ENCODE results near the gene RALGAPA2.
A peak's percentile ranks its signal among the peaks of the same experiment; 100 is the strongest.

RALGAPA2 gene

GRCh38 chr20:20712474-20713243 is at the start of gene RALGAPA2:
TSS of gene RALGAPA2 (minus strand) at chr20:20712644. CDS start at chr20:20712480, 164 bp downstream.
- no peaks in the 10 kb centered on the region for H3K9me3 Mint-ChIP-seq
- peaks cover 32% of the 10 kb centered on the region for H3K4me1 Mint-ChIP-seq
- H3K36me3 Mint-ChIP-seq: peaks cover 18% of the 10 kb centered on the region
- peaks cover 3% of the 10 kb centered on the region for H3K27me3 Mint-ChIP-seq
- H3K27ac Mint-ChIP-seq: peak within 1 kb of the TSS; percentile 93
- CTCF ChIA-PET: interaction anchor here (1.6 kb wide), 1 partner anchor 17 kb away, joined by 5 read pairs; no protein-coding TSS in a partner anchor
- H3K4me3 Mint-ChIP-seq: peak within 1 kb of the TSS; percentile 93
- peak; percentile 96 for DNase-seq

- no peak for DNase-seq
- Mint-ChIP-seq H3K27ac (no peak overlapping the region), H3K4me1 (no peaks in the 10 kb centered on the region), H3K9me3 (no peaks in the 10 kb centered on the region), H3K36me3 (no peaks in the 10 kb centered on the region), H3K4me3 (no peak overlapping the region), H3K27me3 (peaks cover 4% of the 10 kb centered on the region)
- CTCF ChIA-PET: no interaction called here
Observed at GRCh38 chr20:20761301-20761700, 48.9 kb upstream of the RALGAPA2 start.

GRCh38 chr20:20759132-20759531 is 46.7 kb upstream of the RALGAPA2 start:
- no peaks in the 10 kb centered on the region for H3K4me1 Mint-ChIP-seq
- peaks cover 4% of the 10 kb centered on the region for H3K27me3 Mint-ChIP-seq
- H3K4me3 Mint-ChIP-seq: no peak overlapping the region
- CTCF ChIA-PET: no interaction called here
- no peak for DNase-seq
- H3K27ac Mint-ChIP-seq: no peak overlapping the region
- no peaks in the 10 kb centered on the region for H3K36me3 Mint-ChIP-seq
- no peaks in the 10 kb centered on the region for H3K9me3 Mint-ChIP-seq

- no peaks in the 10 kb centered on the region for H3K36me3 Mint-ChIP-seq
- H3K4me3 Mint-ChIP-seq: no peak overlapping the region
- H3K4me1 Mint-ChIP-seq: no peaks in the 10 kb centered on the region
- no peak overlapping the region for H3K27ac Mint-ChIP-seq
- H3K9me3 Mint-ChIP-seq: no peaks in the 10 kb centered on the region
- DNase-seq: no peak
- no peaks in the 10 kb centered on the region for H3K27me3 Mint-ChIP-seq
- CTCF ChIA-PET: no interaction called here
Observed at GRCh38 chr20:20755674-20756319, 43.4 kb upstream of the RALGAPA2 start.

- Mint-ChIP-seq H3K9me3 (no peaks in the 10 kb centered on the region), H3K36me3 (no peaks in the 10 kb centered on the region), H3K27me3 (no peaks in the 10 kb centered on the region), H3K4me1 (no peaks in the 10 kb centered on the region), H3K4me3 (no peak overlapping the region), H3K27ac (no peak overlapping the region)
- DNase-seq: no peak
- CTCF ChIA-PET: no interaction called here
Observed at GRCh38 chr20:20755231-20755630, 42.8 kb upstream of the RALGAPA2 start.

GRCh38 chr20:20754714-20755113 is 42.3 kb upstream of the RALGAPA2 start:
- H3K9me3 Mint-ChIP-seq: no peaks in the 10 kb centered on the region
- H3K4me1 Mint-ChIP-seq: no peaks in the 10 kb centered on the region
- CTCF ChIA-PET: no interaction called here
- H3K36me3 Mint-ChIP-seq: no peaks in the 10 kb centered on the region
- no peak overlapping the region for H3K27ac Mint-ChIP-seq
- no peaks in the 10 kb centered on the region for H3K27me3 Mint-ChIP-seq
- no peak for DNase-seq
- no peak overlapping the region for H3K4me3 Mint-ChIP-seq

GRCh38 chr20:20752712-20753111 is 40.3 kb upstream of the RALGAPA2 start:
- Mint-ChIP-seq H3K27me3 (no peaks in the 10 kb centered on the region), H3K4me1 (no peaks in the 10 kb centered on the region), H3K36me3 (peaks cover 2% of the 10 kb centered on the region), H3K4me3 (no peak overlapping the region), H3K9me3 (peaks cover 5% of the 10 kb centered on the region), H3K27ac (no peak overlapping the region)
- CTCF ChIA-PET: no interaction called here
- DNase-seq: no peak

GRCh38 chr20:20747298-20747697 is 34.9 kb upstream of the RALGAPA2 start:
- CTCF ChIA-PET: no interaction called here

GRCh38 chr20:20744170-20744725 is 31.8 kb upstream of the RALGAPA2 start:
- no peak overlapping the region for H3K27ac Mint-ChIP-seq
- DNase-seq: no peak
- no peaks in the 10 kb centered on the region for H3K4me1 Mint-ChIP-seq
- CTCF ChIA-PET: no interaction called here
- H3K4me3 Mint-ChIP-seq: no peak overlapping the region
- peaks cover 2% of the 10 kb centered on the region for H3K36me3 Mint-ChIP-seq
- H3K27me3 Mint-ChIP-seq: peaks cover 15% of the 10 kb centered on the region
- H3K9me3 Mint-ChIP-seq: peaks cover 5% of the 10 kb centered on the region

More at GRCh38 chr20:20747298-20747697, 34.9 kb upstream of the RALGAPA2 start:
- peaks cover 5% of the 10 kb centered on the region for H3K9me3 Mint-ChIP-seq
- H3K36me3 Mint-ChIP-seq: peaks cover 2% of the 10 kb centered on the region
- no peak overlapping the region for H3K4me3 Mint-ChIP-seq
- no peak for DNase-seq
- peaks cover 2% of the 10 kb centered on the region for H3K27me3 Mint-ChIP-seq
- H3K4me1 Mint-ChIP-seq: no peaks in the 10 kb centered on the region
- no peak overlapping the region for H3K27ac Mint-ChIP-seq

GRCh38 chr20:20743511-20744169 is 31.2 kb upstream of the RALGAPA2 start:
- no peak for DNase-seq
- peaks cover 1% of the 10 kb centered on the region for H3K9me3 Mint-ChIP-seq
- H3K27me3 Mint-ChIP-seq: peaks cover 17% of the 10 kb centered on the region
- CTCF ChIA-PET: no interaction called here
- H3K4me3 Mint-ChIP-seq: no peak overlapping the region
- no peaks in the 10 kb centered on the region for H3K36me3 Mint-ChIP-seq
- H3K4me1 Mint-ChIP-seq: no peaks in the 10 kb centered on the region
- no peak overlapping the region for H3K27ac Mint-ChIP-seq

- Mint-ChIP-seq H3K27me3 (peaks cover 28% of the 10 kb centered on the region), H3K27ac (no peak overlapping the region), H3K36me3 (no peaks in the 10 kb centered on the region), H3K4me1 (peaks cover 3% of the 10 kb centered on the region), H3K4me3 (no peak overlapping the region), H3K9me3 (no peaks in the 10 kb centered on the region)
- CTCF ChIA-PET: interaction anchor here (0.6 kb wide), 1 partner anchor 11 kb away, joined by 4 read pairs; no protein-coding TSS in a partner anchor
- no peak for DNase-seq
Observed at GRCh38 chr20:20741087-20742045, 28.9 kb upstream of the RALGAPA2 start.

GRCh38 chr20:20740541-20740940 is 28.1 kb upstream of the RALGAPA2 start:
- CTCF ChIA-PET: no interaction called here
- no peak for DNase-seq
- no peaks in the 10 kb centered on the region for H3K36me3 Mint-ChIP-seq
- H3K4me1 Mint-ChIP-seq: peaks cover 3% of the 10 kb centered on the region
- H3K9me3 Mint-ChIP-seq: no peaks in the 10 kb centered on the region
- H3K27ac Mint-ChIP-seq: no peak overlapping the region
- no peak overlapping the region for H3K4me3 Mint-ChIP-seq
- H3K27me3 Mint-ChIP-seq: peaks cover 28% of the 10 kb centered on the region

GRCh38 chr20:20737158-20737557 is 24.7 kb upstream of the RALGAPA2 start:
- Mint-ChIP-seq H3K27me3 (peaks cover 25% of the 10 kb centered on the region), H3K4me3 (no peak overlapping the region), H3K27ac (no peak overlapping the region), H3K4me1 (peaks cover 17% of the 10 kb centered on the region), H3K36me3 (no peaks in the 10 kb centered on the region), H3K9me3 (no peaks in the 10 kb centered on the region)
- CTCF ChIA-PET: no interaction called here
- no peak for DNase-seq
